Measurements from ENCODE around the gene MTMR6.

DNA sequence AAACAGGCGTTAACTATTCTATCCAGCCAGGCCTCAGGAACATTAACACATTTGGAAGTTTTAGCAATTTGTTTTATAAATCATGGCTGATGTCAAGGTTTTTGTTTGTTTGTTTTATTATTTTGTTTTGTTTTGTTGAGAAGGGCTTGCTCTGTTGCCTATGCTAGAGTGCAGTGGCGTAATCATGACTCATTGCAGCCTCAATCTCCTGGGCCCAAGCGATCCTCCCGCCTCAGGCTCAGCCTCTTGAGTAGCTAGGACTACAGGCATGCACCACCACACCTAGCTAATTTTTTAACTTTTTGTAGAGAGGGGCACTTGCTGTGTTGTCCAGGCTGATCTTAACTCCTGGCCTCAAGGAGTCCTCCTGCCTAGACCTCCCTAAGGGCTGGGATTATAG lies 42.4 kb upstream of the MTMR6 start:
- TF ChIP-seq CTCF (IDR thresholded peaks at IDR 0.05) (no peak), POLR2AphosphoS5 (IDR thresholded peaks at IDR 0.05; ENCODE audit: low read depth, low read length) (no peak), TCF7L2 (IDR thresholded peaks at IDR 0.05; ENCODE audit: low read depth, low read length) (no peak)

Data from Panc1 (cell line).